ENCODE measurements around the gene STH. TPM values are rescaled to one million over a fixed set of nuclear protein-coding genes. Genes with fewer than 3 reads are reported as not detected.
"Not testable (repeated sequence)": the region's sequence is repeated elsewhere in the genome, so short reads cannot be mapped to it uniquely, and the experiment has no call there.

STH gene
- total RNA-seq, 1 donor from 2014 or later, result not detected

GRCh38 chr17:46006082-46006481 lies 7.0 kb downstream of the STH start:
- not testable (repeated sequence) for DNase-seq (ENCODE audit: low spot score)

- no peak for DNase-seq (ENCODE audit: low spot score)
These were observed 8.5 kb downstream of the STH start for GRCh38 chr17:46007461-46007965.

GRCh38 chr17:46008591-46008990 lies 9.5 kb downstream of the STH start:
- no peak for DNase-seq (ENCODE audit: low spot score)

GRCh38 chr17:46009681-46010596 lies 10.9 kb downstream of the STH start:
- no peak for DNase-seq (ENCODE audit: low spot score)

GRCh38 chr17:46010597-46011186 lies 11.6 kb downstream of the STH start:
- DNase-seq (ENCODE audit: low spot score), result no peak

DNA sequence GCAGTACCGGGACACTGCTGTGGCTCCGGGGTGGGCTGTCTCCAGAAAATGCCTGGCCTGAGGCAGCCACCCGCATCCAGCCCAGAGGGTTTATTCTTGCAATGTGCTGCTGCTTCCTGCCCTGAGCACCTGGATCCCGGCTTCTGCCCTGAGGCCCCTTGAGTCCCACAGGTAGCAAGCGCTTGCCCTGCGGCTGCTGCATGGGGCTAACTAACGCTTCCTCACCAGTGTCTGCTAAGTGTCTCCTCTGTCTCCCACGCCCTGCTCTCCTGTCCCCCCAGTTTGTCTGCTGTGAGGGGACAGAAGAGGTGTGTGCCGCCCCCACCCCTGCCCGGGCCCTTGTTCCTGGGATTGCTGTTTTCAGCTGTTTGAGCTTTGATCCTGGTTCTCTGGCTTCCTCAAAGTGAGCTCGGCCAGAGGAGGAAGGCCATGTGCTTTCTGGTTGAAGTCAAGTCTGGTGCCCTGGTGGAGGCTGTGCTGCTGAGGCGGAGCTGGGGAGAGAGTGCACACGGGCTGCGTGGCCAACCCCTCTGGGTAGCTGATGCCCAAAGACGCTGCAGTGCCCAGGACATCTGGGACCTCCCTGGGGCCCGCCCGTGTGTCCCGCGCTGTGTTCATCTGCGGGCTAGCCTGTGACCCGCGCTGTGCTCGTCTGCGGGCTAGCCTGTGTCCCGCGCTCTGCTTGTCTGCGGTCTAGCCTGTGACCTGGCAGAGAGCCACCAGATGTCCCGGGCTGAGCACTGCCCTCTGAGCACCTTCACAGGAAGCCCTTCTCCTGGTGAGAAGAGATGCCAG lies 12.9 kb downstream of the STH start:
- DNase-seq (ENCODE audit: low spot score), result no peak

DNA sequence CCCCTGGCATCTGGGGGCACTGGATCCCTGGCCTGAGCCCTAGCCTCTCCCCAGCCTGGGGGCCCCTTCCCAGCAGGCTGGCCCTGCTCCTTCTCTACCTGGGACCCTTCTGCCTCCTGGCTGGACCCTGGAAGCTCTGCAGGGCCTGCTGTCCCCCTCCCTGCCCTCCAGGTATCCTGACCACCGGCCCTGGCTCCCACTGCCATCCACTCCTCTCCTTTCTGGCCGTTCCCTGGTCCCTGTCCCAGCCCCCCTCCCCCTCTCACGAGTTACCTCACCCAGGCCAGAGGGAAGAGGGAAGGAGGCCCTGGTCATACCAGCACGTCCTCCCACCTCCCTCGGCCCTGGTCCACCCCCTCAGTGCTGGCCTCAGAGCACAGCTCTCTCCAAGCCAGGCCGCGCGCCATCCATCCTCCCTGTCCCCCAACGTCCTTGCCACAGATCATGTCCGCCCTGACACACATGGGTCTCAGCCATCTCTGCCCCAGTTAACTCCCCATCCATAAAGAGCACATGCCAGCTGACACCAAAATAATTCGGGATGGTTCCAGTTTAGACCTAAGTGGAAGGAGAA lies 13.5 kb downstream of the STH start:
- DNase-seq (ENCODE audit: low spot score), result no peak

- DNase-seq (ENCODE audit: low spot score), result no peak
These were observed 14.1 kb downstream of the STH start for GRCh38 chr17:46013127-46013501.

DNA sequence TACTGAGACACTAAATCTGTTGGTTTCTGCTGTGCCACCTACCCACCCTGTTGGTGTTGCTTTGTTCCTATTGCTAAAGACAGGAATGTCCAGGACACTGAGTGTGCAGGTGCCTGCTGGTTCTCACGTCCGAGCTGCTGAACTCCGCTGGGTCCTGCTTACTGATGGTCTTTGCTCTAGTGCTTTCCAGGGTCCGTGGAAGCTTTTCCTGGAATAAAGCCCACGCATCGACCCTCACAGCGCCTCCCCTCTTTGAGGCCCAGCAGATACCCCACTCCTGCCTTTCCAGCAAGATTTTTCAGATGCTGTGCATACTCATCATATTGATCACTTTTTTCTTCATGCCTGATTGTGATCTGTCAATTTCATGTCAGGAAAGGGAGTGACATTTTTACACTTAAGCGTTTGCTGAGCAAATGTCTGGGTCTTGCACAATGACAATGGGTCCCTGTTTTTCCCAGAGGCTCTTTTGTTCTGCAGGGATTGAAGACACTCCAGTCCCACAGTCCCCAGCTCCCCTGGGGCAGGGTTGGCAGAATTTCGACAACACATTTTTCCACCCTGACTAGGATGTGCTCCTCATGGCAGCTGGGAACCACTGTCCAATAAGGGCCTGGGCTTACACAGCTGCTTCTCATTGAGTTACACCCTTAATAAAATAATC lies 14.6 kb downstream of the STH start:
- no peak for DNase-seq (ENCODE audit: low spot score)

- not testable (repeated sequence) for DNase-seq (ENCODE audit: low spot score)
These were observed 20.4 kb downstream of the STH start for GRCh38 chr17:46019408-46019925.

DNA sequence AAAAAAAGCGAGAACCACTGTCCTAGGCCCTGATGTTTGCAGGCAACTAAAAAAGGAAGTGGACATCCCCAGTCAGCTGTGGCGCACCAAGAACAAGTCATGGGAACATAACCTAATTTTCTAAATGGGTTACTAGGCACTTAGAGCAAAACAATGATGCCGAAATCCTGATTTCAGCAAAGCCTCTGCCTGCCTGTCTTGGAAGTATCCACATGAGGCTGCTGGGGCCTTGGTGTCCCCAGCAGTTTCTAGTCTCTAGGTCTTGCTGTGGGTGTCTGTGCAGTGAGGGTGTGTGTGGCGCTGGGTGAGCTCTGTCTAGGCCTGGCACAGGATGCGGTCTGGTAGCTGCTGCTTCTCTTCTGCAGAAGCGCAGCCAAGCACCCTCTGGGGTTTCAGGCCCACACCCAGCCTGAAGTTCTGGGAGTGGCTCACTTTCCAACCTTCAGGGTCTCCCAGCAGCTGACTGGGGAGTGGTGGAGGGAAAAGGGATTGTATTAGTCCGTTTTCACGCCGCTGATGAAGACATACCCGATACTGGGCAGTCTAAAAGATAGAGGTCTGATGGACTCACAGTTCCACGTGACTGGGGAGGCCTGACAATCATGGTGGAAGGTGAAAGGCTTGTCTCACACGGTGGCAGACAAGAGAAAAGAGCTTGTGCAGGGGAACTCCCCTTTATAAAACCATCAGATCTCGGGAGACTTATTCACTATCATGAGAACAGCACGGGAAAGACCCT lies 21.1 kb downstream of the STH start:
- no peak for DNase-seq (ENCODE audit: low spot score)

DNA sequence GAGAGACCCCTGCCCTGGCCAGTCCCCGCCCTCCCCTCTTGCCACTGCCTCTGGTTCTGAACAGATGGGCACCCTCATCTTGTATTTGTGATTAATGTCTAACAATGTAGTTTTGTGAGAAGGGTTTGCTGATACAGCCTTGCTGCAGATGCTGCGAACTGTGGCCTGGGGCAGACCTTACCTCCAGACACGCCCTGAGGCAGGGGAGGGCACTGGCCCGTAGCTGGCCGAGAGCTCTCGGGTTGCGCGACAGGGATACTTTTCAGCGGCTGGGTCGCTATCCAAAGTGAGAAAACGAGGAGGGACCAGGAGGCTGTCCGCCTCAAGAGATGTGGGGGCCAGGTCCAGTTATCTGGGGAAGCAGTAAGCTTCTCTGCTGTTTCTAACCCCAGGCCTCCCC lies 21.9 kb downstream of the STH start:
- DNase-seq (ENCODE audit: low spot score), result no peak

GRCh38 chr17:46023366-46023765 lies 24.3 kb downstream of the STH start:
- DNase-seq (ENCODE audit: low spot score), result not testable (repeated sequence)

GRCh38 chr17:46023783-46024388 lies 24.8 kb downstream of the STH start:
- no peak for DNase-seq (ENCODE audit: low spot score)

- no peak for DNase-seq (ENCODE audit: low spot score)
These were observed 25.5 kb downstream of the STH start for GRCh38 chr17:46024590-46024989.

DNA sequence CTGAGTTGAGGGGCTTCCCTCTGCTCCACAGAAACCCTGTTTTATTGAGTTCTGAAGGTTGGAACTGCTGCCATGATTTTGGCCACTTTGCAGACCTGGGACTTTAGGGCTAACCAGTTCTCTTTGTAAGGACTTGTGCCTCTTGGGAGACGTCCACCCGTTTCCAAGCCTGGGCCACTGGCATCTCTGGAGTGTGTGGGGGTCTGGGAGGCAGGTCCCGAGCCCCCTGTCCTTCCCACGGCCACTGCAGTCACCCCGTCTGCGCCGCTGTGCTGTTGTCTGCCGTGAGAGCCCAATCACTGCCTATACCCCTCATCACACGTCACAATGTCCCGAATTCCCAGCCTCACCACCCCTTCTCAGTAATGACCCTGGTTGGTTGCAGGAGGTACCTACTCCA lies 26.0 kb downstream of the STH start:
- no peak for DNase-seq (ENCODE audit: low spot score)

DNA sequence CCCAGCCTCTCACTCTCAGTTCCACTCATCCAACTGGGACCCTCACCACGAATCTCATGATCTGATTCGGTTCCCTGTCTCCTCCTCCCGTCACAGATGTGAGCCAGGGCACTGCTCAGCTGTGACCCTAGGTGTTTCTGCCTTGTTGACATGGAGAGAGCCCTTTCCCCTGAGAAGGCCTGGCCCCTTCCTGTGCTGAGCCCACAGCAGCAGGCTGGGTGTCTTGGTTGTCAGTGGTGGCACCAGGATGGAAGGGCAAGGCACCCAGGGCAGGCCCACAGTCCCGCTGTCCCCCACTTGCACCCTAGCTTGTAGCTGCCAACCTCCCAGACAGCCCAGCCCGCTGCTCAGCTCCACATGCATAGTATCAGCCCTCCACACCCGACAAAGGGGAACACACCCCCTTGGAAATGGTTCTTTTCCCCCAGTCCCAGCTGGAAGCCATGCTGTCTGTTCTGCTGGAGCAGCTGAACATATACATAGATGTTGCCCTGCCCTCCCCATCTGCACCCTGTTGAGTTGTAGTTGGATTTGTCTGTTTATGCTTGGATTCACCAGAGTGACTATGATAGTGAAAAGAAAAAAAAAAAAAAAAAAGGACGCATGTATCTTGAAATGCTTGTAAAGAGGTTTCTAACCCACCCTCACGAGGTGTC lies 26.6 kb downstream of the STH start:
- no peak for DNase-seq (ENCODE audit: low spot score)

- DNase-seq (ENCODE audit: low spot score), result no peak
These were observed 27.4 kb downstream of the STH start for GRCh38 chr17:46026166-46027047.
